ENCODE measurements around the gene OR51B2. TPM values are rescaled to one million over a fixed set of nuclear protein-coding genes. Genes with fewer than 3 reads are reported as not detected.

OR51B2 gene
- polyA plus RNA-seq, 1 donor from 2014 or later = not detected

- TF ChIP-seq, protein P1, sequence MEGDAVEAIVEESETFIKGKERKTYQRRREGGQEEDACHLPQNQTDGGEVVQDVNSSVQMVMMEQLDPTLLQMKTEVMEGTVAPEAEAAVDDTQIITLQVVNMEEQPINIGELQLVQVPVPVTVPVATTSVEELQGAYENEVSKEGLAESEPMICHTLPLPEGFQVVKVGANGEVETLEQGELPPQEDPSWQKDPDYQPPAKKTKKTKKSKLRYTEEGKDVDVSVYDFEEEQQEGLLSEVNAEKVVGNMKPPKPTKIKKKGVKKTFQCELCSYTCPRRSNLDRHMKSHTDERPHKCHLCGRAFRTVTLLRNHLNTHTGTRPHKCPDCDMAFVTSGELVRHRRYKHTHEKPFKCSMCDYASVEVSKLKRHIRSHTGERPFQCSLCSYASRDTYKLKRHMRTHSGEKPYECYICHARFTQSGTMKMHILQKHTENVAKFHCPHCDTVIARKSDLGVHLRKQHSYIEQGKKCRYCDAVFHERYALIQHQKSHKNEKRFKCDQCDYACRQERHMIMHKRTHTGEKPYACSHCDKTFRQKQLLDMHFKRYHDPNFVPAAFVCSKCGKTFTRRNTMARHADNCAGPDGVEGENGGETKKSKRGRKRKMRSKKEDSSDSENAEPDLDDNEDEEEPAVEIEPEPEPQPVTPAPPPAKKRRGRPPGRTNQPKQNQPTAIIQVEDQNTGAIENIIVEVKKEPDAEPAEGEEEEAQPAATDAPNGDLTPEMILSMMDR (IDR thresholded peaks at IDR 0.05; ENCODE audit: poor library complexity, severe bottlenecking) = no peak
- no peak for TF ChIP-seq EZH2 (IDR thresholded peaks at IDR 0.05; ENCODE audit: borderline replicate concordance, insufficient read depth, low read length, poor library complexity, severe bottlenecking)
- TF ChIP-seq POLR2AphosphoS5 (IDR thresholded peaks at IDR 0.05) = no peak
- TF ChIP-seq SMC3 (conservative IDR thresholded peaks at IDR 0.05; ENCODE audit: poor library complexity) = no peak
- no peak for TF ChIP-seq REST (IDR thresholded peaks at IDR 0.05; ENCODE audit: borderline replicate concordance)
- no peak for TF ChIP-seq MXI1 (conservative IDR thresholded peaks at IDR 0.05; ENCODE audit: poor library complexity, severe bottlenecking)
- TF ChIP-seq RAD21 (conservative IDR thresholded peaks at IDR 0.05) = no peak
- no peak for TF ChIP-seq TAF1 (IDR thresholded peaks at IDR 0.05; ENCODE audit: low read depth)
- TF ChIP-seq EP300 (conservative IDR thresholded peaks at IDR 0.05; ENCODE audit: poor library complexity, severe bottlenecking) = no peak
- Histone ChIP-seq H3K79me2 (replicated peaks; ENCODE audit: insufficient read depth, low read length) (no peaks in the 10 kb centered on the region), H3K9me2 (ENCODE audit: insufficient read depth, low read length) (no peaks in the 10 kb centered on the region), H3K9ac (ENCODE audit: low read length) (no peak overlapping the region), H3K4me2 (ENCODE audit: low read length) (no peak overlapping the region), H3F3A (ENCODE audit: insufficient read depth, low read length, poor library complexity, severe bottlenecking) (no peaks in the 10 kb centered on the region), H2AFZ (ENCODE audit: low read depth, low read length) (no peak overlapping the region), H3K36me3 (ENCODE audit: insufficient read depth, low read length) (no peaks in the 10 kb centered on the region), H3K27ac (ENCODE audit: low read length) (no peak overlapping the region), H4K20me1 (ENCODE audit: insufficient read depth) (no peaks in the 10 kb centered on the region), H3K4me3 (ENCODE audit: low read length) (no peak overlapping the region), H3K27me3 (ENCODE audit: insufficient read depth, low read depth, low read length) (no peaks in the 10 kb centered on the region), H3K9me3 (ENCODE audit: low read length) (no peaks in the 10 kb centered on the region)
Observed at GRCh38 chr11:5276697-5277096, 47.4 kb downstream of the OR51B2 start.

- Histone ChIP-seq H2AFZ (ENCODE audit: low read depth, low read length) (no peak overlapping the region), H3K27me3 (ENCODE audit: insufficient read depth, low read depth, low read length) (no peaks in the 10 kb centered on the region), H4K20me1 (ENCODE audit: insufficient read depth) (no peaks in the 10 kb centered on the region), H3K9me2 (ENCODE audit: insufficient read depth, low read length) (no peaks in the 10 kb centered on the region), H3K79me2 (replicated peaks; ENCODE audit: insufficient read depth, low read length) (no peaks in the 10 kb centered on the region), H3F3A (ENCODE audit: insufficient read depth, low read length, poor library complexity, severe bottlenecking) (no peaks in the 10 kb centered on the region), H3K4me3 (ENCODE audit: low read length) (no peak overlapping the region), H3K36me3 (ENCODE audit: insufficient read depth, low read length) (no peaks in the 10 kb centered on the region), H3K9ac (ENCODE audit: low read length) (no peak overlapping the region), H3K4me2 (ENCODE audit: low read length) (no peak overlapping the region), H3K27ac (ENCODE audit: low read length) (no peak overlapping the region), H3K9me3 (ENCODE audit: low read length) (no peaks in the 10 kb centered on the region)
- no peak for TF ChIP-seq POLR2AphosphoS5 (IDR thresholded peaks at IDR 0.05)
- no peak for TF ChIP-seq EZH2 (IDR thresholded peaks at IDR 0.05; ENCODE audit: borderline replicate concordance, insufficient read depth, low read length, poor library complexity, severe bottlenecking)
- TF ChIP-seq SMC3 (conservative IDR thresholded peaks at IDR 0.05; ENCODE audit: poor library complexity) = no peak
- no peak for TF ChIP-seq REST (IDR thresholded peaks at IDR 0.05; ENCODE audit: borderline replicate concordance)
- TF ChIP-seq EP300 (conservative IDR thresholded peaks at IDR 0.05; ENCODE audit: poor library complexity, severe bottlenecking) = no peak
- no peak for TF ChIP-seq TAF1 (IDR thresholded peaks at IDR 0.05; ENCODE audit: low read depth)
- TF ChIP-seq MXI1 (conservative IDR thresholded peaks at IDR 0.05; ENCODE audit: poor library complexity, severe bottlenecking) = no peak
- TF ChIP-seq RAD21 (conservative IDR thresholded peaks at IDR 0.05) = no peak
- TF ChIP-seq, protein P1 (IDR thresholded peaks at IDR 0.05; ENCODE audit: poor library complexity, severe bottlenecking) = no peak
Observed at GRCh38 chr11:5275369-5276110, 48.6 kb downstream of the OR51B2 start.
